NCI-H2171 (cell line): ENCODE measurements around the gene LONP2.
"Not testable (repeated sequence)": the region's sequence is repeated elsewhere in the genome, so short reads cannot be mapped to it uniquely, and the experiment has no call there.

Experiments
- DNase-seq: peaks from one replicate; lab custom pipeline; 2025; lab: John Stamatoyannopoulos, UW

Gene LONP2

DNA sequence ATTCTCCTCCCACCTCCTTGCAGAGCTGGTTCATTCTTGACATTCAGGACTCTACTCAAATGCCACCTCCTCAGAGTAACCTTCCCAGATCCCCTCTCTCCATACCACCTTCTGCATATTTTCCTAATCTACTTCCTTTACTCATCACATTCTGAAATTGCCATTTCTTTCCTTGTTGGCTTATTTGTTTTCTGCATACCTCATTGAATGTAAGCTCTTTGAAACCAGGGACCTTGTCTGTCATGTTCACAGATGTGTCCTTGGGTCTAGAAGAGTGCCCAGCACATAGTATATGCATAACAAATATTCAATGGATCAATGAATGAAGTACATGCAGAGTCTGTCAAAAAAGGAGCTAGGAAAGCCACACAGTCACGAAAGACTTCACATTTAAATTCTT is 7.8 kb upstream of the LONP2 start:
- no peak for DNase-seq

- DNase-seq = not testable (repeated sequence)
These were observed 4.0 kb upstream of the LONP2 start for GRCh38 chr16:48240147-48240546.

- no peak for DNase-seq
These were observed 729 bp downstream of the LONP2 start for GRCh38 chr16:48244863-48245195.

GRCh38 chr16:48246066-48246465 is 2.0 kb downstream of the LONP2 start:
- no peak for DNase-seq

GRCh38 chr16:48247311-48247710 is 3.2 kb downstream of the LONP2 start, which contains the start of gene ABCC11:
TSS of gene ABCC11 (minus strand) at chr16:48247539. CDS start at chr16:48231921, 15,618 bp downstream.
- DNase-seq = no peak

DNA sequence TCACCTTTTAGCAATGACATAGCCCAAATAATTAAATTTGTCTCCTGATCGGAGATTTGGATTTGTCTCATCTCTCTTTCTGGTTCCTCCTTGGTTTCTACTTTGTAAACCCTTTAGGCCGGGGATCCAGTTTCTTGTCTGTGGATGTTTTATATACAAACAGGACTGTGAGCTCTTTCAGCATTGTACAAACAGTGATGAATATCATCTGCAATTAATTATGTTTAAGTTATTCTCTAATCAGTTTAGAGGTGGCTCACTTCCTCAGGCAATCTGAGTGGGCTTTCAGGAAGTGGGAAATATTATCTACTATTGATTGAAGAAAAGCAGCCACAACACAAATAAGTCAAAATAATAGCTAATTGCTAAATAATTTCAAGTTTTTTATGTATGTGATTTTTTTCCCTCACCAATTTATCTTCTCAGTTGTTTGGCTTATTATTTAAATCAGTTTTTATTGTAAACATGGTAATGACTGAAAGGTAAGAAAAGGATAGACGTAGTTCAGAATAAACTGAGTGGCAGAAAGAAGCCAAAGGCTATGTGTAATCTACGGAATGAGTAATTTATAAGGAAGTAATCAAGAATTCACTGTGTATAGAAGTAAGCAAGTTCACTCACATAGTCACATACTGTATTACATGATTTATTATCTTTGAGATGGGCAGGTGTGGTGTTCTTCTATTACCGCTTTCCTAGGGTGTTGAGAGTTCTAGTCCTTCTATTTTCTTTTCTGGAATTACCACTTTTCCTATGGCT is 6.6 kb downstream of the LONP2 start:
- no peak for DNase-seq

GRCh38 chr16:48252013-48252412 is 7.9 kb downstream of the LONP2 start:
- DNase-seq = no peak

DNA sequence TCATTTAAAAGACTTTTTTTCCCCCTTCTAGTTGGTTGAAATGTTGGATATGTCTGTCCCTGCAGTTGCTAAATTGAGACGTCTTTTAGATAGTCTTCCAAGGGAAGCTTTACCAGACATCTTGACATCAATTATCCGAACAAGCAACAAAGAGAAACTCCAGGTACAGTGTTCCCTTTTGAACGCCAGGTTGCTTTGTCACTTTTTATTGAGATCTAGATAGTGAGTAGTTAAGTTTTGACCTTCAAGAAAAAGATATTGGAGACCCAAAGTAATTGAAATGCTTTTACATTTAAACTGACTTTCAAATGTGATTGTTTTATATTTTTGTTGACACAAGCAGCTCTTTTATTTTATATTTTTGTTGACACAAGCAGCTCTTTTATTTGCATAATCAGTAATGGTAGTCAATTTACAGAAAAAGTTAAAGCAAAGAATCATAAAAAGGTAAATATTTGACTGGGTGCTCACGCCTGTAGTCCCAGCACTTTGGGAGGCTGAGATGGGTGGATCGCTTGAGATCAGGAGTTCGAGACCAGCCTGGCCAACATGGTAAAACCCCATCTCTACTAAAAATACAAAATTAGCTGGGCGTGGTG is 12.6 kb downstream of the LONP2 start:
- DNase-seq = no peak

- no peak for DNase-seq
These were observed 17.5 kb downstream of the LONP2 start for GRCh38 chr16:48261569-48261968.

- no peak for DNase-seq
These were observed 18.5 kb downstream of the LONP2 start for GRCh38 chr16:48262631-48263030.

GRCh38 chr16:48269011-48269410 is 24.9 kb downstream of the LONP2 start:
- DNase-seq = no peak

GRCh38 chr16:48271728-48272127 is 27.6 kb downstream of the LONP2 start:
- no peak for DNase-seq

DNA sequence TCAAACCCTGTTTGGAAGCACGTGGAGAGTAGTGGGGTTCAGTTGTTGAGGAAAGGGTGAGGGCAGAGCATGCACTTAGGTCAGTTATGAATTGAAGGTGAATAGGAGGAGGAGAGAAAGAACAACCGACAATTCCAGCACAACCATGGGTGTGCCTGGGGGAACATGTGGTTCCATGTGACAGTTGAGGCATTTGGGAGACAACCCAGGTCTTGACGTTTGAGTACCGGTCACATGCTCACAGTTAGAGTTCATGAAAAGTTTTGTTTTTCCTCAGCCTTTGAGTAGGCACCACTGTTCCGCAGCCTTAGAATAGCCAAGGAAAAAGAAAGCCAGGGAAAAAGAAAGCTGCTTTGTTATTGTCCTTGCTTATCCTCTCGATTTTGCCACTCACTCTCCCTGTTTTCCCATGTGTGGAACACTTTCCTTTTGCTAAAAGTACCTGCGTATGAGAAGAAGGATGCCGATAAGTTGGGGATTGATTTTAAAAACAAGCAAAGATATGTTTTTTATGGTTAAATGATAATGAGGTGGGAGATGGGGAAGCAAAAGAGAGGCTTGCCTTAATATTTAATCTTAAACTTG is 28.8 kb downstream of the LONP2 start:
- no peak for DNase-seq

DNA sequence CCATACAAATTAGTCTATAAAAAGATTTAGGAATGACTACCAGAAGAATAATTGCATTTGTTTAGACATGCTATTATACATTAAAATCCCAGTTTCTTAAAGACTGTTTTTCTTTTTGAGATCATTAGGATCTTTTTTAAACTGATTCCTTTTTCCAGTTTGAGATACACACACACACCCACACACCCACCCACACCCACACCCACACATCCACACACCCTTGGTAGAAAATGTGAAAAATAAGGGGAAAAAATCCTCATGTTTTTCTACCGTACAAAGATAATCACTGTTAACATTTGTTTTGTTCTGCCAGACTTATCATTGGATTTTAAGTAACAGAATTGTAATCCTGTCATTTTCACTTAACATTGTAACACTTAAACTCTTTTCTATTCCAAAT is 30.4 kb downstream of the LONP2 start:
- DNase-seq = no peak

- DNase-seq = no peak
These were observed 32.0 kb downstream of the LONP2 start for GRCh38 chr16:48276102-48276501.

GRCh38 chr16:48277158-48277557 is 33.1 kb downstream of the LONP2 start:
- DNase-seq = no peak

DNA sequence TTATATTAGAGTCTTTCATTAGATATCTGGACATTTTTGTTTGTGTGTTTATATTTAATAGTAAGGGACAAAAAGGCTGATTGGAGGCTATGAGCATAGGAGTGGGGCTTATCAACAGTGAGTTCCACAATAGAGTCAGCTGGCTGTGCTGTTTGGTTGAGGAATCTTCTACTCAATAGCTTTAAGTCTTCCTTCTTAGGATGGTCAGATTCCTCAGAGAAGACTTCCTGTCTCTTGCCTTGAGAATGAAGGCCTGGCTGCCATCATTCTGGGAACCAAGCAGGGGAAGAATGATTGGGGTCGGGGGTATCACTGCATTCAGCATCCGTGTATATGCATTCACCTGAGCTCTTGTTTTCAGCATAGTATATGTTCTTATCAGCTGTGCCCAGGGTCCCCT is 35.1 kb downstream of the LONP2 start:
- DNase-seq = no peak

GRCh38 chr16:48280546-48280945 is 36.4 kb downstream of the LONP2 start:
- no peak for DNase-seq

DNA sequence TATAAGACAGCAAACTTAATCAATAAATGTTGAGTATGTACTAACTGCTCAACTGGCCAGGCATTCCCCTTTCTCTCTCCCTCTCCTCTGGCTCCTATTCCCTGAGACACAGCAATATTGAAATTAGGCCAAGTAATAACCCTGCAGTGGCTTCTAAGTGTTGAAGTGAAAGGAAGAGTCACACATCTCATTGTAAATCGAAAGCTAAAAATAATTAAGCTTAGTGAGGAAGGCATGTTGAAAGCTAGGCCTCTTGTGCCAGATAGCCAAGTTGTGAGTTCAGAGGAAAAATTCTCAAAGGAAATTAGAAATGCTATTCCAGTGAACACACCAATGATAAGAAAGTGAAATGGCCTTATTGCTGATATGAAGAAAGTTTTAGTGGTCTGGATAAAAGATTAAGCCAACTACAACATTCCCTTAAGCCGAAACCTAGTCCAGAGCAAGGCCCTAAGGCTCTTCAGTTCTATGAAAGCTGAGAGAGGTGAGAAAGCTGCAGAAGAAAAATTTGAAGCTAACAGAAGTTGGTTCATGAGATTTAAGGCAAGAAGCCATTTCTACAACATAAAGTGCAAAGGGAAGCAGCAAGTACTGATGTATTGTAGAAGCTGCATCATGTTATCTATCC is 38.6 kb downstream of the LONP2 start:
- no peak for DNase-seq

DNA sequence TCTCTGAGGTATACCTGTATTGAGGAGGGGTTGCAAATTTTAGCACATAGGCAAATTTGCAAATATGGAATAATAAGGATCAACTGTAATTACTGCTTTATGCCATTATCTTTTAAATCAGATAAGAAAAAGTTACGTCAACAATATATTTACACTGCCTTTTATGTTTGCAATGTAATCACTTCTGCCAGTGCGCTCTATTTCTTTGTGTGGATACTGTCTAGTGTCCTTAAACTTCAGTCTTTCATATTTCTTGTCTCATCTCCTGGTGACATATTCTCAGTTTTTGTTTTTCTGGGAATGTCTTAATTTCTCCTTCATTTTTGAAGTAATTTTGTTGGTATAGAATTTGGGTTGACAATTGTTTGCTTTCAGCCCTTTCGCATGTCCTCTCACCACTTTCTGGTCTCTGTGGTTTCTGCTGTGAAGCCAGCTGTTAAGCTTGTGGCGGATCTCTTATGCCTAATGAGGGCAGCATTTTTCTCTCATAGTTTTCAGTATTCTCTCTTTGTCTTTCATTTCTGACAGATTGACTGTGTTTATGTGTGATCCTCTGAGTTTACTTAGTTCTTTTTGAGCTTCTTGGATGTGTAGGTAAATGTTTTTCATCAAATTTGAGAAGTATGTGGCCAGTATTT is 40.8 kb downstream of the LONP2 start:
- no peak for DNase-seq

- no peak for DNase-seq
These were observed 43.1 kb downstream of the LONP2 start for GRCh38 chr16:48287239-48287638.

DNA sequence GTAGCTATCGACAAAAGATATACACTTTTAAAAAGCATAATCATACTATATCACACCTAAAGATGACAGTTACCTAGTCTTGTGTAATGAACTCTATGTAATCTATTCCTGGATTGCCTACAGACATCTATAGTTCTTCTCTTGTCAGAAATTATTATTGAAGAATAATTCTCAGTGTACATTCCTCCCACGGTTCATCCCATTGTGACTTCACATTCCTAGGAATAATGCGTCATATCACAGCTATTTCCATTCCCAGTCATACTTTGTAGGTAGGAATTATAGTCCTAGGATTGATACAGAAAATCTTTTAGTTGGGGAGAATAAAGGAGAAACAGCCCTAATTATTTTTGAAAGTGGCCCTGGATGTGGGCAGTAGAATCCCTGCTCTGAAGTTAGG is 47.2 kb downstream of the LONP2 start:
- DNase-seq = no peak

- no peak for DNase-seq
These were observed 47.7 kb downstream of the LONP2 start for GRCh38 chr16:48291754-48292153.
